Dermis blood vessel endothelial cell (primary cell): ENCODE data around the gene ZNF8. TPM values are rescaled to one million over a fixed set of nuclear protein-coding genes. Genes with fewer than 3 reads are reported as not detected.

Experiments used
- DNase-seq: peaks from one replicate; pipeline ENCODE4 v3.0.0; 2010
- total RNA-seq: library from RNA; depleted of rRNA; stranded (reverse); fragments of >200 nt; gene quantifications from 2 replicates; pipeline ENCODE4 v1.2.3, GENCODE V29; 2014

ZNF8 gene
- total RNA-seq, 1 donor from 2014 or later: 5.6 TPM

- no peak for DNase-seq
Measured at GRCh38 chr19:58300620-58301019, 21.9 kb downstream of the ZNF8 start.

- DNase-seq: no peak
Measured at GRCh38 chr19:58304255-58304654, 25.5 kb downstream of the ZNF8 start.

- no peak for DNase-seq
Measured at GRCh38 chr19:58304748-58305064, 26.0 kb downstream of the ZNF8 start.

- peak; percentile 99 for DNase-seq
Measured at GRCh38 chr19:58305065-58305931, 26.5 kb downstream of the ZNF8 start, which contains the start of gene ERVK3-1. Gene ERVK3-1 (plus strand): TSS chr19:58305377. CDS start chr19:58312169, 6,792 bp downstream.

GRCh38 chr19:58305932-58306323 lies 27.2 kb downstream of the ZNF8 start:
- peak; percentile 41 for DNase-seq

- no peak for DNase-seq
Measured at GRCh38 chr19:58307736-58308135, 29.0 kb downstream of the ZNF8 start.

- DNase-seq: peak; percentile 51
Measured at GRCh38 chr19:58310685-58311084, 31.9 kb downstream of the ZNF8 start.

GRCh38 chr19:58311345-58311865 lies 32.6 kb downstream of the ZNF8 start:
- DNase-seq: no peak

GRCh38 chr19:58315580-58315979 lies 36.8 kb downstream of the ZNF8 start:
- DNase-seq: no peak

GRCh38 chr19:58317476-58318072 lies 38.8 kb downstream of the ZNF8 start:
- DNase-seq: peak; percentile 69

- no peak for DNase-seq
Measured at GRCh38 chr19:58318297-58318696, 39.5 kb downstream of the ZNF8 start.

- no peak for DNase-seq
Measured at GRCh38 chr19:58319241-58319640, 40.5 kb downstream of the ZNF8 start.

- no peak for DNase-seq
Measured at GRCh38 chr19:58325311-58326022, 46.7 kb downstream of the ZNF8 start.

GRCh38 chr19:58326501-58326913 lies 47.8 kb downstream of the ZNF8 start:
- no peak for DNase-seq

- DNase-seq: peak; percentile 98
Measured at GRCh38 chr19:58326914-58327726, 48.4 kb downstream of the ZNF8 start, which contains the start of gene ZSCAN22. Gene ZSCAN22 (plus strand): TSS chr19:58326994. CDS start chr19:58334803, 7,809 bp downstream.

- peak; percentile 36 for DNase-seq
Measured at GRCh38 chr19:58328999-58329398, 50.2 kb downstream of the ZNF8 start.

GRCh38 chr19:58330458-58330857 lies 51.7 kb downstream of the ZNF8 start:
- DNase-seq: peak; percentile 77

GRCh38 chr19:58332697-58333096 lies 53.9 kb downstream of the ZNF8 start:
- DNase-seq: no peak

- no peak for DNase-seq
Measured at GRCh38 chr19:58334691-58335249, 56.0 kb downstream of the ZNF8 start.

- DNase-seq: no peak
Measured at GRCh38 chr19:58335630-58336029, 56.9 kb downstream of the ZNF8 start.

GRCh38 chr19:58336216-58336615 lies 57.5 kb downstream of the ZNF8 start:
- DNase-seq: no peak

GRCh38 chr19:58336820-58337219 lies 58.1 kb downstream of the ZNF8 start:
- DNase-seq: no peak
